Rectal smooth muscle tissue (tissue), 1 donor: Measurements from ENCODE around the gene IL9.
"Not testable (repeated sequence)": the region's sequence is repeated elsewhere in the genome, so short reads cannot be mapped to it uniquely, and the experiment has no call there.

ENCODE experiments used
- H3K27ac ChIP-seq: one replicate; pipeline ENCODE4 v1.7.0; 2013; ENCODE audit warnings: low read depth, low read length, inconsistent platforms
- H3K27me3 ChIP-seq: one replicate; pipeline ENCODE4 v1.7.0; 2013; ENCODE audit warnings: low read length; ENCODE audit not compliant: control insufficient read depth, insufficient read depth
- H3K36me3 ChIP-seq: one replicate; pipeline ENCODE4 v1.7.0; 2013; ENCODE audit warnings: low read length; ENCODE audit not compliant: control insufficient read depth, insufficient read depth
- H3K4me1 ChIP-seq: one replicate; pipeline ENCODE4 v1.7.0; 2013; ENCODE audit warnings: low read length; ENCODE audit not compliant: control insufficient read depth, insufficient read depth
- H3K4me3 ChIP-seq: one replicate; pipeline ENCODE4 v1.7.0; 2013; ENCODE audit warnings: low read length
- H3K9ac ChIP-seq: one replicate; pipeline ENCODE4 v1.7.0; 2013; ENCODE audit warnings: low read length

Gene IL9

DNA sequence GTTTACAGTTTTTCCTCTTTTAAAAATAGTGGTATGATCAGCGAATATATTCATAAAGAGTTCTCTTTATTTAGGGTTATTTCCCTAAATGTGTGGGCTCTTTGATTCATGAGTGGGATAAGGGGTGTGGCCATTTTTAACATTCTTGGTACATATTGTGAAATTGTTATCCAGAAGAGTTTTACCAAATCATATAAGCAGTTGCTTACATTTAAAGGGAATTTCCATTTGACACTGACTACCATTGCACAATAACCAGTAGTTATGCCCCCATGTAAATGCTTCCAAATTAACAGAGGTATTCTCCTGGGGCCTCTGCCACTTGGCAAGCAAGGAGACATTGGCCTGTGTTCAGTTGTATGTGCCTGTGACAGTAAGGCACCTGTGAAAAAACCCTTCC lies 34.0 kb downstream of the IL9 start:
- H3K36me3 ChIP-seq, result no peaks in the 10 kb centered on the region
- H3K27me3 ChIP-seq, result peaks cover 2% of the 10 kb centered on the region
- no peak overlapping the region for H3K27ac ChIP-seq
- H3K9ac ChIP-seq, result no peak overlapping the region
- H3K4me3 ChIP-seq, result no peak overlapping the region
- no peaks in the 10 kb centered on the region for H3K4me1 ChIP-seq

- H3K36me3 ChIP-seq, result no peaks in the 10 kb centered on the region
- no peak overlapping the region for H3K27ac ChIP-seq
- H3K4me1 ChIP-seq, result no peaks in the 10 kb centered on the region
- H3K27me3 ChIP-seq, result no peaks in the 10 kb centered on the region
- no peak overlapping the region for H3K9ac ChIP-seq
- no peak overlapping the region for H3K4me3 ChIP-seq
Measured at GRCh38 chr5:135859641-135860040, 36.0 kb downstream of the IL9 start.

- H3K4me1 ChIP-seq, H3K27me3 ChIP-seq, H3K27ac ChIP-seq, H3K36me3 ChIP-seq, H3K4me3 ChIP-seq, H3K9ac ChIP-seq: not testable (repeated sequence)
Measured at GRCh38 chr5:135859186-135859585, 36.5 kb downstream of the IL9 start.

DNA sequence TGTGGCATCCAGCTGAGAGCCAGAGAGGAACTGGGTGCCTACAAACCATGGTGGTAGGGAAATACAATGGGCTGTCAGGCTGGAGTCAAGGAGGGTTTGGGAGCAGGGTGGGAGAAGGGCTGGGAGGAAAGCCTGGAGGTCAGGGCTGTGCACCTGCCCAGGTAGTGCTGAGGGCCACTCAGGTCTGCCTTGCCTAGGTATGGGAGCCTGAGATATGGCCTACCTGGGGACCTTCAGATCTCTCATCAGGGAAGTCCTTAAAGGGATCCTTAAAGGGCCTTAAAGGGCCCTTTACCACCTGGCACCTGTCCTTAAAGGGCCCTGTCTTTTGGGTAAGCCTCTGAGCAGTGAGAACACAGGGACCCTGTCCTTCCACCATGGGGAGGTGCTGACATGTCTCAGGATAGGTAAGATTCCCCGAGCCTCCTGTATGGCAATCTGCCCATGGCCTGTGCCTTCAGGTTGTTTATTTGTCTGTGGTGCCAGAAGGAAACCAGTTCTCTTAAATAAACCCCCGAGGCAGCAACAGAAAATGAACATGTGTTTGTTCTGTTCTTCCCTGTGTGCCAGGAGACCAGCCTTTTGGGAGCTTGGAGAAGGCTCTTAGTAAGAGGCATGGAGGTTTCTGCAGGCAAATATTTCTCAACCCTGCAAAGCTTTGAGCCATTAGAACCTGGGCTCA lies 37.9 kb downstream of the IL9 start:
- Histone ChIP-seq H3K4me3 (no peak overlapping the region), H3K27me3 (no peaks in the 10 kb centered on the region), H3K36me3 (no peaks in the 10 kb centered on the region), H3K27ac (no peak overlapping the region), H3K4me1 (no peaks in the 10 kb centered on the region), H3K9ac (no peak overlapping the region)

GRCh38 chr5:135851915-135852845 lies 43.5 kb downstream of the IL9 start:
- Histone ChIP-seq H3K27ac (no peak overlapping the region), H3K9ac (no peak overlapping the region), H3K36me3 (no peaks in the 10 kb centered on the region), H3K4me3 (no peak overlapping the region), H3K4me1 (no peaks in the 10 kb centered on the region), H3K27me3 (no peaks in the 10 kb centered on the region)

GRCh38 chr5:135851186-135851914 lies 44.3 kb downstream of the IL9 start:
- Histone ChIP-seq H3K9ac (no peak overlapping the region), H3K4me1 (no peaks in the 10 kb centered on the region), H3K27me3 (no peaks in the 10 kb centered on the region), H3K36me3 (no peaks in the 10 kb centered on the region), H3K27ac (no peak overlapping the region), H3K4me3 (no peak overlapping the region)

GRCh38 chr5:135850671-135851070 lies 45.0 kb downstream of the IL9 start:
- no peak overlapping the region for H3K27ac ChIP-seq

GRCh38 chr5:135850231-135850630 lies 45.4 kb downstream of the IL9 start:
- Histone ChIP-seq H3K9ac (no peak overlapping the region), H3K27me3 (no peaks in the 10 kb centered on the region), H3K4me3 (no peak overlapping the region), H3K27ac (no peak overlapping the region), H3K4me1 (no peaks in the 10 kb centered on the region), H3K36me3 (no peaks in the 10 kb centered on the region)

More at GRCh38 chr5:135850671-135851070, 45.0 kb downstream of the IL9 start:
- H3K4me1 ChIP-seq, result no peaks in the 10 kb centered on the region
- H3K27me3 ChIP-seq, result no peaks in the 10 kb centered on the region
- no peaks in the 10 kb centered on the region for H3K36me3 ChIP-seq
- H3K4me3 ChIP-seq, result no peak overlapping the region
- H3K9ac ChIP-seq, result no peak overlapping the region

DNA sequence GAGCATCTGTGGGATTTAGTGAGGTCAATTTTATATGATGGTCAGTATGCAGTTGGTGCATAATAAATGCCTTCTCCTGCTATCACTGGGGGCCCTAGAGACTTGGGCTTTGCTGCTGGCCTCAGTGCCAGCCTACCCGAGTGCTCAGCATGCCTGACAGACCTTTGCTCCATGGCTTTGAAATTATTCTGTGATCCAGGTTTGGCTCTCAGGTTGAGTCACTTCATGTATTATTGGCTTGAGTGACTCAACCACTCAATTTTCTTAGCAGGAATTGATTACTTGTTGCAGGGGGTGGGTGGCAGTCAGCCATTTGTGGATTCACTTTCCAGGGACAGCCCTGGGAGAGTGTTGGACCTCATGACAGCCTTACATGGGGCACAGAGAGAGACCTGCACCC lies 47.7 kb downstream of the IL9 start:
- Histone ChIP-seq H3K9ac (no peak overlapping the region), H3K36me3 (no peaks in the 10 kb centered on the region), H3K27me3 (no peaks in the 10 kb centered on the region), H3K4me1 (no peaks in the 10 kb centered on the region), H3K4me3 (no peak overlapping the region), H3K27ac (no peak overlapping the region)

GRCh38 chr5:135846311-135846710 lies 49.3 kb downstream of the IL9 start:
- Histone ChIP-seq H3K27ac (no peak overlapping the region), H3K4me1 (no peaks in the 10 kb centered on the region), H3K27me3 (no peaks in the 10 kb centered on the region), H3K4me3 (no peak overlapping the region), H3K36me3 (no peaks in the 10 kb centered on the region), H3K9ac (no peak overlapping the region)

DNA sequence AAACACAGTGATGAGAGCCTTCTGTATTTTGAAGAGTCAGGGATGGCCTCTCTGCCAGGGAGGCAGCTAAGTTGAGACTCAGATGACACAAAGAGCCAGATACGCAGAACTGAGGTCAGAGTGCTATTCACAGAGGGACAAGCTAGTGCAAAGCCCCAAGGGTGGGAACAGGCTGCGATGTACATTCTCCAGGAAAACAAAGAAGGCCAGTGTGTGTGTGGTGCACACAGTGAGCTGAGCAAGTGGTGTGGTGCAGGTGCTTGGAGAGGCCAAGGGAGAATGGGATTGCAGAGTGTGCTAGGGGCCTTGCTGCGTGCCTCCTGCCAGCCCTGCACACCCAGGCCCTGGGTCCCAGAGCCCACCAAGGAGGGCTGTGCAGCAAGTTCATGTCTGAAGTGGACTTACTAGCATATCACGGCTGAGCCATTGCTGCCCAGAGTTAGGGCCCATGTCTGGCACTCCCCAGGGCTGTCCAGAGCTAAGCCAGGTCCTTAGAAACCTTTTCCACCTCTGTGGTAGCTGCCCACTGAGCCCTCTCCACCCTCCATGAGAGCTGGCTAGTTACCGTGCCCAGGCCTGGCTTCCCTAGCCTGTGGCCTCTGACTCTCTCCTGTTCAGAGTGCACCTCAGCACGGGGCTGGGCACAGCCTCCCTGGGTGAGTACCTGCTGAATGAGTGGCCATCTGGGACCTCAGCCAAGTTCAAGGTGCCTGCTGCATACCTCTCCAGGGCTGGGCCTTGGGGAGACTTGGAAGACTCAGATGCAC lies 51.9 kb downstream of the IL9 start:
- H3K4me3 ChIP-seq, result no peak overlapping the region
- H3K36me3 ChIP-seq, result no peaks in the 10 kb centered on the region
- H3K9ac ChIP-seq, result no peak overlapping the region
- no peak overlapping the region for H3K27ac ChIP-seq
- H3K4me1 ChIP-seq, result no peaks in the 10 kb centered on the region
- no peaks in the 10 kb centered on the region for H3K27me3 ChIP-seq

DNA sequence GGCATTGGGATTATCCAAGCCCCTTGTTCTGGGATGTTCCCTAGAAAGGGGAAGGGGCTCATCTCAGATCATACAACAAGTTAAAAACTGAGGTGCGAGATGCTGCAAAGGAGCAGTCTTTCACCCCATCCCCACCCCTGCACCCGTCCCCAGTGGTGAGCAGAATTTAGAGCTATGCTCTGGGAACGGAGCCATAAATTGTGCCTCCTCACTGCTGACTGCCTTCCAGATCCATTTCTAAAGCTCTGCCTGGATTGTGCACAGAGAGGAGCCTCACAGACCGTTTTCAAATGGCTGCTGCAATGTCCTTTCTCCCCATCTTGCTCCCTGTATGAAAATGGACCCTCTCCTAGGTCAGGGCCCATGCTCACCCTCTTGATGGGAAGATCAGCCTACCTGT lies 52.9 kb downstream of the IL9 start:
- no peaks in the 10 kb centered on the region for H3K27me3 ChIP-seq

More for the DNA sequence above, 52.9 kb downstream of the IL9 start:
- H3K4me1 ChIP-seq, result no peaks in the 10 kb centered on the region
- no peak overlapping the region for H3K27ac ChIP-seq
- no peak overlapping the region for H3K9ac ChIP-seq
- no peaks in the 10 kb centered on the region for H3K36me3 ChIP-seq
- no peak overlapping the region for H3K4me3 ChIP-seq
